ENCODE results near the gene INCA1.

DNA sequence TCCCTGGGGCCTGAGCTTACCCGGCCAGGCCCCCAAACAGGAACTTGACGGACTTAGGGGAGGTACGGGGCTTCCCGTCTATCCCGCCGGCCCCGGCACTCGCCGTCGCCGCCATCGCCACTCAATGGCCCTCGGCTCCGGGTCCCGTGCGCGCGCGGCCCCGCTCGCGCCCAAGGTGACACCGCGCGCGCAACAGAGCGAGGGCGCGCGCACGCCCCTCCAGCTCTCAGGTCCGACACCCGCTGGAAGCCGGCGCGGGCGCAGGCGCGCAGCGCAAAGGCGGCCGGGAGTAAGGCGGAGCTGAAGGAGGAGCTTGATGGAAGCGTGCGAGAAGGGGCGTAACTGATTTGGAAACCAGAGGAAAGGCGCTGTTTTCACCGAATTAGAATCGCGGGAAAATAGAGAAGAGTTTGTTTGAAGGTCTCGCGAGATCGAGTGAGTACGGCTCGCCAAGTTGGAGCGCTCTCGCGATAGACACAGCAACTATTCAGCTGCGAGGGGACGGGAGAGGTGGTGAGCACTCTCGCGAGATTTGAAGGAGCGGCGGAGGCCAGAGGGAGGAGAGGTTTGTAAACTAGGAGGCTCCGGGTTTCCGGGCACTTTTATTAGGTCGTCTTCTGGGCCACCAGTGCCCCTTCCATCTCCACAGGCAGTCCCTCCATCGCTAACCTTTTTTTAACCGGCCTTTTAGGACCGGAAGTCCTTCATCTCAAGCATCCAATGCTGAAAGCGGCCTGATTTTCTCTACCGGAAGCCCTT, 57.3 kb downstream of the INCA1 start, which contains the start of the genes RNF167 and SLC25A11:
- TF ChIP-seq, protein P1, sequence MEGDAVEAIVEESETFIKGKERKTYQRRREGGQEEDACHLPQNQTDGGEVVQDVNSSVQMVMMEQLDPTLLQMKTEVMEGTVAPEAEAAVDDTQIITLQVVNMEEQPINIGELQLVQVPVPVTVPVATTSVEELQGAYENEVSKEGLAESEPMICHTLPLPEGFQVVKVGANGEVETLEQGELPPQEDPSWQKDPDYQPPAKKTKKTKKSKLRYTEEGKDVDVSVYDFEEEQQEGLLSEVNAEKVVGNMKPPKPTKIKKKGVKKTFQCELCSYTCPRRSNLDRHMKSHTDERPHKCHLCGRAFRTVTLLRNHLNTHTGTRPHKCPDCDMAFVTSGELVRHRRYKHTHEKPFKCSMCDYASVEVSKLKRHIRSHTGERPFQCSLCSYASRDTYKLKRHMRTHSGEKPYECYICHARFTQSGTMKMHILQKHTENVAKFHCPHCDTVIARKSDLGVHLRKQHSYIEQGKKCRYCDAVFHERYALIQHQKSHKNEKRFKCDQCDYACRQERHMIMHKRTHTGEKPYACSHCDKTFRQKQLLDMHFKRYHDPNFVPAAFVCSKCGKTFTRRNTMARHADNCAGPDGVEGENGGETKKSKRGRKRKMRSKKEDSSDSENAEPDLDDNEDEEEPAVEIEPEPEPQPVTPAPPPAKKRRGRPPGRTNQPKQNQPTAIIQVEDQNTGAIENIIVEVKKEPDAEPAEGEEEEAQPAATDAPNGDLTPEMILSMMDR (IDR thresholded peaks at IDR 0.05): no peak
- no peak for TF ChIP-seq EP300 (IDR thresholded peaks at IDR 0.05)

All from stomach (tissue), 4 donors.